HK-2 (cell line): ENCODE data around the gene AP3M1.

ENCODE experiments used
- DNase-seq: peaks from one replicate; pipeline ENCODE4 v3.0.0-alpha.2; 2018; ENCODE audit not compliant: unreplicated experiment

The AP3M1 gene

GRCh38 chr10:74114041-74114448 is 36.6 kb downstream of the AP3M1 start:
- no peak for DNase-seq

- DNase-seq, result no peak
Measured at GRCh38 chr10:74113546-74113945, 37.1 kb downstream of the AP3M1 start.

GRCh38 chr10:74111799-74112198 is 38.8 kb downstream of the AP3M1 start:
- no peak for DNase-seq

- DNase-seq, result no peak
Measured at GRCh38 chr10:74110120-74110519, 40.5 kb downstream of the AP3M1 start.

GRCh38 chr10:74109452-74109851 is 41.2 kb downstream of the AP3M1 start:
- DNase-seq, result no peak

- DNase-seq, result no peak
Measured at GRCh38 chr10:74107391-74107790, 43.2 kb downstream of the AP3M1 start.

- DNase-seq, result no peak
Measured at GRCh38 chr10:74104996-74105395, 45.6 kb downstream of the AP3M1 start.

- DNase-seq, result no peak
Measured at GRCh38 chr10:74104480-74104879, 46.1 kb downstream of the AP3M1 start.

GRCh38 chr10:74103560-74104258 is 46.9 kb downstream of the AP3M1 start:
- no peak for DNase-seq

- no peak for DNase-seq
Measured at GRCh38 chr10:74099836-74100235, 50.8 kb downstream of the AP3M1 start.

GRCh38 chr10:74099420-74099819 is 51.2 kb downstream of the AP3M1 start:
- no peak for DNase-seq

- no peak for DNase-seq
Measured at GRCh38 chr10:74097776-74098175, 52.9 kb downstream of the AP3M1 start.

- DNase-seq, result no peak
Measured at GRCh38 chr10:74096777-74097176, 53.9 kb downstream of the AP3M1 start.

- no peak for DNase-seq
Measured at GRCh38 chr10:74094231-74094630, 56.4 kb downstream of the AP3M1 start.

- no peak for DNase-seq
Measured at GRCh38 chr10:74093530-74094164, 57.0 kb downstream of the AP3M1 start.

- DNase-seq, result no peak
Measured at GRCh38 chr10:74092372-74092771, 58.3 kb downstream of the AP3M1 start.

GRCh38 chr10:74088722-74089121 is 61.9 kb downstream of the AP3M1 start:
- no peak for DNase-seq

- DNase-seq, result no peak
Measured at GRCh38 chr10:74086317-74086716, 64.3 kb downstream of the AP3M1 start.

- DNase-seq, result no peak
Measured at GRCh38 chr10:74084955-74085354, 65.7 kb downstream of the AP3M1 start.

- no peak for DNase-seq
Measured at GRCh38 chr10:74083304-74083703, 67.3 kb downstream of the AP3M1 start.

GRCh38 chr10:74081941-74082718 is 68.5 kb downstream of the AP3M1 start:
- DNase-seq, result no peak

GRCh38 chr10:74081192-74081803 is 69.3 kb downstream of the AP3M1 start:
- peak; percentile 45 for DNase-seq
